Activated CD4-positive, alpha-beta T cell treated with anti-CD3 and anti-CD28 coated beads for 4 hours (primary cell): ENCODE data around the gene HIVEP2.
A peak's percentile ranks its signal among the peaks of the same experiment; 100 is the strongest.

ENCODE experiments used
- DNase-seq, 2 donors: peaks; one replicate each; pipeline ENCODE4 v3.0.0-alpha.2; 2020

The HIVEP2 gene

DNA sequence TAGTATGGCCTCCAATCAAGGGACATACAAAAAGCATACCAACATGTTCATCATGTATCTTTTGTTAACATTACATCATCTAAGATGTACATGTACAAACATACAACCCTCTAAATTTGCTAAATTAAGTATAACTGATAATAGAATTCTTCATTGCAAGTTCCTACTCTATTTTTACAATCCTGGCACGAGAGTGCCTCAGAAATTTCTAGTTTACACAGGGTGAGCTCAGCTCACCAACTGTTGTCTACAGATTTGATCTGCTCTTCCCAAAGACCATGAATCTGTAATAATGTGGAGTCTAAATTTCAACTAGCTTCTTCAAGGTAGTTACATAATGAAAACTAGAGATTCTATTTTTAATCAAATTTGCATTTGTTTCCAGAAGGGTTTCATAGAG is 179.7 kb downstream of the HIVEP2 start:
- DNase-seq = no peak

DNA sequence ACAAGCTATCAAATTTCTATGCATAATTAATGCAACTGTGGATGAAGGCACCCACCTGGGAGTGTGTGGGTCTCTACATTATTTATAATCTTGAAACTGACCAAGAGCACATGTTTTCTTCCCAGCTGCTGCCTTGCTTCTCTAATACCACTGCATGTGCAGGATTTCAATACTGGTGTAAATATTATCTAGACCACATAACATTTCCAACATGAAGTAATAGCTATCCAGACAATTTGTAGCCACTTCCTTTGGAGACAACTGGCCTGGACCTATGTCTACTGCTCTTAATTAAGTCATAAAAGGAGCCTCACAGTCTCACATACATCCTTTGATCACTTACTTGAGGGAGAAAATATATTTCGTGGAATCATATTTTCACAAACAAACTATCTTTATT is 180.7 kb downstream of the HIVEP2 start:
- no peak for DNase-seq

DNA sequence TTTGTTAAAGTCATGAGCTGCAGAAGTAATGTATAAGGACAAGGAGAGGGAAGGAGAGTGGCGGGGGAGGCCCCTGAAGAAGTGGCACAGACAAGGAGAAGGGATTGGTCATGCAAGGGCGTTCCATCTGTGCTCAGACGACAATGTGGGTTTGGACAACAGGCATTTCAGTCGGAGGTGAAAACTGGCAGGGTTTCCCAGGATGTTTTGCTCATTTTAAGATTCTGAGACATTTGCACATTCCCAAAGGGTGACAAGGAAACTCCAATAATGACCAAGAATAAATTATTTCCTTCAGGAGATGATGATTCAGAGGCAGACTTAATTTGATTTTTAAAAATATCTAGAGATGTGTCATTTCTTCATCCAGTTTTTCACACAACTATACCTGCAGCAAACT is 181.8 kb downstream of the HIVEP2 start:
- DNase-seq = no peak

DNA sequence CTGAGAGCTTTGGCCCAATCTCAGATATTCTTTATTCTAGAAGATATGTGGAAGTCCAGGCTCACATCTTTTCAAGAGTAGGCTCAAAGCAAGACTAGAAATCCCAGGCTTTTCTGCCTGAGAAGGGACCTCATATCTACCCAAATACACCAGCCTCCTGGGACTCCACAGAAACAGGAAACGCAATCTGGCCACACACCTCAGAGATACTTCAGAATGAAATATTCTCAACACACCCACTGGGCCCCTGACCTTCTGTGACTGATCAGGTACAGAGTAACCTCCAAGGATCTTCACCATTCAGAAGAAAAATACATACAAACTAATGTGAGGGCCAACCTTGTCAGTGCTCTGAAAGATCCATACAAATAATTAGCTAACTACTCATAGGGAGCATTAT is 183.2 kb downstream of the HIVEP2 start:
- no peak for DNase-seq

DNA sequence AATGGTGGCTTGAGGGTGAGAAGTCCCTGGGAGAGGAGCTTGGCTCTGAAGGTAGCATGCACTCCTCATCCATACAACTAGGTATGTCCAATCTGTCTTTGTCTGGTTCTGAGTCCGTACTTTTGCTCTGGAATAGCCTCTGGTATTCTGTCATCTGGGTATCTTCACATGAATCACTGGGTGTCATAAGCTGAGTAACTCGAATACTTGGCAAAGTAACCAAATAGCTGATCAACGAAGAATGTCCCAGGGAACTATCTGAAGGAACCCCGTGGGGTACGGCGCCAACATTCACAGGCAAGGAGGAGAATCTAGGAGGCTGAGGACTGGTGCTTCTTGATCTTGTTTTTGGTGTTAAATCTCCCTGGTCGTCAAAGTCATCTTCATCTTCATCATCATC is 184.8 kb downstream of the HIVEP2 start:
- no peak for DNase-seq

DNA sequence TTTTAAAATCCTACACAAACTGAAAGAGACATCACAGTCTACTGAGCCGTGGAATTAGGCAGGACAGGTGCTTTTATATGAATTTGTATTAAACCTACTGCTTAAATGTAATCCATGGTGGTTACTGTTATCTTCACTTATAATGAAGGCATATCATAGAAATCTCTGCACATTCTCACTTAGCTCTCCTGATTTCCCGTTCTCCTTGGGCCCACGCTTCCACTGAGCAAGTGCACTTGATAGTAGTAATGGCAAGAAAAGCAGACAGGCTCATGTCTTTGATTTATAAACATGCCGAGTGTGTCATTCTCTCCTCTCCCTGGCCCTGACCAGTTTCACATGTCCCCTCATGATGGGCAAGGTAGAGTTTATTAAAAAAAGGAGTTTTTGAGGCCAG is 186.3 kb downstream of the HIVEP2 start:
- no peak for DNase-seq

DNA sequence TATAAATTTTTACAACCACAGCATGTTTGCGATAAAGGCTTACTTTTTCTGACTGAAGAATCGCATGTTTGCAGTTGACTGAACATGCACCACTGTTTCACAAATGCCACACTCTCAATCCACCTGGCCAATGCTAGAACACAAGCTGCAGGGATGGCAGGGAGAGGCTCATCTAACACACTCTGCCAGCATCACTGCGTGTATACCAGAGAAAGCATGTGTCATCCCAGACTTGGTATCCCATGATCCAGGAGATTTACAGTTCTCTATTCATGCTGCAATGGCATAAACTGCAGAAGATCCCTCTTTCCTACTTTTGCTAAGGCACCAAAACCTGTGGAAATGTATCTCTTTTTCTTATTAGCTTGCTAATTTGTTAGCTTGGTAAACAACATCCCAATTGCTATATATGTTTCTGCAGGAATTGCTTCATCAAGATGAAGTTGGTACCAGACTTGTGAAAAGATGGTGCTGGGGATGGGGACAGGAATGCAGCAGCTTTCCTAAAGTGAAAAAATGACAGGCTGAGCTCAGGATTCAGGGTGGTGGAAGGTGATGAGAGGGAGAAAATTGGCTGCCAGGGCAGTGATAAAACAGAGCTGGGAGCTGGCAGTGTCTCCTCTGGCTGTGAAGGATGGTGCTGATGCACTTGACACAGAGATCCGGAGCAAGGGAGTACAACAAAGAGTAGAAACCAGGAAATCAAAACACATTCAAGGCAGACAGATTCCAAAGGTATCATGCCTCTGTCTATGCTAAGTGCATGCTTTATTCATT is 186.9 kb downstream of the HIVEP2 start:
- DNase-seq = no peak

DNA sequence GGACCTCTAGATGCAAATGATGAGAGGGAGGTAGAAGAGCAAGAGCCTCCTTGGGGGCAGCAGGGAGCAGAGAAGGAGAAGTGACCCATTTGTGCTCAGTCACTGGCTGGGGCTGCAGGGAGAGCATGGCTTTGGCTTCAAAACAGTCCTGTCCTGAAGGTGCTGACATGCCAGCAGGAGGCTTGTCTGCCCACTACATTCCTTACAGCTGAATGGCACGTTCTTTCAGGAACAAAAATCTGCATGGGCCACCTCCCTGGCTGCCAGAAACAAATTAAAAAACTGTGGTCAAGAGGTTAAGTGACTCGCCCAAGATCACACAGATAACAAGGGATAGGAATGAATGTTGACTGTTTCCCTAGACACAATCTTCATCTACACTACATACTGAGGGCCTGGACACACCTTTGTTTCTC is 188.8 kb downstream of the HIVEP2 start:
- no peak for DNase-seq

DNA sequence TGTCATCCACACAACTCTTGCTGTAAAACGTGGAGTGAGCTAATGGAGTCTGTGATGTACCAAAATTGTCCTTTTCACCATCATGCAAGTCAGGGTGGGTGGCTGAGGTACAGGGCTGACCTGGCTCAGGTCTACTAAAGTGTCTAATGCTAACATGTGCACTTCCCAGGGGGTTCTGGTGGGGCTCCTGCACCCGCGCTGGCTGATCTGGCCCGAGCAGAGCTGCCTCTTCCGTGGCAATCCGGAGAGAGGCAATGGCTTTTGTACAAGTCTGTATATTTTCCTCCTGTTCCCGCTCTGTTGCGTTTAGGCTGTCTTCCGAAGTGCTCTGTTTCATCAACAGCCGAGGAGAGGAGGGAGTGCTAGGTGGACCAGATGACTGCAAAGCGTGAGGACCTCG is 191.8 kb downstream of the HIVEP2 start:
- no peak for DNase-seq

DNA sequence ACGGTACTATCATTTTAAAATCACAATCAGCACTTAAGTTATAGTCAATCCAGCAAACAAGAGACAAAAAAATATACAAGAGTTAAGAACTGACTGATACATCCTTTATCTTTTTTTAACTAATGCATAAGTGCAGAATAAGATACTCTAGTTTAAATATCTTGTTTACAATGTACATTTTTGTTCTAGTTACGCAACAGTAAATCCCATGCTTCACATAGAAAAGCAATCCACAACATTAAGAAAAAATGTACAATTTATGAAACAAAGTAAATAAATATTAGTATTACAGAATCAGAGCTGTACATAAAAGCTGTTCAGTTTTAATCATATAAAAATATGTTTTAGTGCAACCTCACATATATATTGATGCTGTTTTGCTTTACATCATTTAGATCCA is 192.6 kb downstream of the HIVEP2 start:
- no peak for DNase-seq

DNA sequence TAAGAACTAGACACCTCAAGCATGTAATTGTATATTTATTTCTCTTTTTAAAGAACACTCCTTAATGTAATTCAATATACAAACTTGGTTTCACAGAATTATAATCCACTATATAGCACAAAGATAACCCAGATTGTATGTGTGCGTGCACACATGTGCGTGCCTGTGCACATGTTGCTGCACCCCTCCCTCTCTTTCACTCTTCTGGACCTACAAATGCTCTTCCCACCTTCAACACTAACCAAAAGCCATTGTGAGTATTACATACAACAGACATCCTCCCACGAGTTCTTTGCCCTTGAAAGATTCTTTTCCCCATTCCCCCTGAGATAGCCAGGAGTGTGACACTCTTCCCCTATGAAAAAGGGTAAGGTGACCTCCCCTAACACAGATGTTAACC is 193.5 kb downstream of the HIVEP2 start:
- no peak for DNase-seq

DNA sequence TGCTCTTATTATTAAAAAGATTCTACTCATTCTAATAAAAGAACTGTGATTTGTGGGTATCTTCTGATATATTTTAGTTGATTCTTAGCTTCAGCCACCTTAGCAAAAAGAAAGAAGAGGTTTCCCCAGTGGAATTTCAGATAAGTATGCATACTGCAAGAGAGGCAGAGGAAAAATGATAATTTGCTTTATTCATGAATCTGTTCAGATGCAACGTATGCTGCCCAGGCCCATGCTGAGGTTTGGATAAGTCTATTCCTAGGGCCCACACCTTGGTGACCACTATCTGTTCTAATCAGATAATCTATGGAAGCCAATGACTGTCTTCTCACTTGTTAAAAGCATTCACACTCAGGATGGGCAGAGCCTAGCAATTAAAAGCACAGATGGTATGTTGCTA is 194.0 kb downstream of the HIVEP2 start:
- DNase-seq = no peak

DNA sequence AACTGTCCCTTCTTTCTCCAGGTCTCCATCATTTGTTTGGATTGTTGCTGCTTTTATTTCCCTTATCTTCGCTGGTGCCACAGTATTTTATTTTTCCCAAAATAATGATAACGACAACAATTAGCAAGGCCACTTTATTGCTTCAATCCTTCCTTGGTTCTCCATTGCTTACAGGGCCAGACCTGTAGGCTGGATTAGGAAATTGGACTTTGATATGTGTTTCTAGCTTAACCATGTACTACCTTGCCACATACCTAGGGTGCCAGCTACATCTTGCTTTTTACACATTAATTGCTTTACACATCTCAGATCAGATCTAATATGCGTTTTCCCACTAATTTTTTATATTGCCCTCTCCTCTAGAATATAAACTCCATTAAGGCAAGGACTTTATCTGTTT is 195.4 kb downstream of the HIVEP2 start:
- no peak for DNase-seq

DNA sequence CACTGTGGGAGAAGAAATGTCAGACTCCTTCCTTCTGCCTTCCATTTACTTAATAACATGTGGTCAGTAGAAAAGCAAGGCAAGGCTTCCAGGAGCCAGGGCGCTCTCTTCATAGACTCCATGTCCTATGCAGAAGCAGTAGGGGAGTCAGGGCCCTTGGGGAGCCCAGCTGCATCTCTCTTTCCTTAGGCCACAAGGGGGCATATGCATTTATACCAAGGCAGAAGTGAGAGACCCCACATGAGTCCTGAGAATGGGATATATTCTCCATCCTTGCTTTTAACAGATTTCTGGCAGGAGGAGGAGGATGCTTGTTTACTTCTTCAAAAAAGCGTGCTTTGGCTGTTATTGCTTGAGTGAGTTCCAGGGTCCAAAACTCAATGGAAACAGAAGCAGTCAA is 198.5 kb downstream of the HIVEP2 start:
- DNase-seq = peak; percentile 29

DNA sequence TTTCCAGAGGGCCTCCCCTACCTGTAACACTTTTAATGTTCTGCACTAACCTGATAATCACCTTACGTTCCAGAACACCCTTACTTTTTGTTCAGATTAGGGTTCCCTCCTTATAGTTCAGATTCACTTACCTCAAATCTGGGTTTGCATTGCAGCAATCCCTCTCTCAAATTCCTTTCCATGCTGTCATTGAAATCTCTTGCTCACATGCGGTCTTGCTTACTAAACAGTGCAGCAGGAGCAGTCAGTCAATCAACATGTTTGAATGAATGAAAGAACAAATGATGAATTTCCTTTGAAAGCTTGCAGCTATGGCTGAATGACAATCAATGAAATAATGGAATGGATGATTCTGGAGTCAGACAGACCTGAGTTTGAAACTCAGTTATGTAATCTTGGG is 200.1 kb downstream of the HIVEP2 start:
- no peak for DNase-seq

DNA sequence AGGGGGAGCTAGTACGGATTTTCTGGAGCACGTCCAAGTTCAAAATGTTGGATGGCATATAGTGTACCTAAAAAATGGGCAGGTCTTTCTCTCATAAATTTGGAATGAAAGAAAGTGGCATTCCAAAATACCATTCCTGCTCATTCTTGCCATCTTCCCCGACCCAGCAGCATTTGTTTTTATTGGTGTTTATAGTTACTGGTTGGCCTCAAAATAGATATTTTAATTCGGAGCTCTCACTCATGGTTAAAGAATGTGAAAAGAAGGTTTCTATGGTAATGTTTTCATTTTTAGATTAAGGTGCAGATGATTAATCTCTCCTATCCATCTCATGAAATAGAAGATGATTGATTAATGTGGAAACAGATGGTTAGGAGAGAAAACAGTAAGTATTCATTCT is 204.5 kb downstream of the HIVEP2 start:
- DNase-seq = no peak

DNA sequence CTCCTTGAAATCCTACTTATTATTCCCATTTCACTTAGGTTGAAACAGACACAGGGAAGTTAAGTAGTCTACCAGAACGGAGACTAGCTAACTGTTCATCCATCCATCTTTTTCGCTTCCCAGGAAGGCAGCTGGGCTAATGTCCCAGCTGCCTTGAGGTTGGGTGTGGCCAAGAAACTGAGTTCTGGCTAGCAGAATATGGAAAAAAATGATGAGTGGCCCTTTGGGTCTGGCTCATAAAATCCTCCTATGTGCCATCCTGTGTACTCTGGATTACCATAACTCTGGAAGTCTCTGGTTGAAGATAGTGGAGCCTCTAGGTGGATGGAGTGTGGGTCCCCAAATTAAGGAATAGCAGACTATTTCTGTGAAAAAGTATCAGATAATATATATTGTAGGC is 206.2 kb downstream of the HIVEP2 start:
- no peak for DNase-seq

DNA sequence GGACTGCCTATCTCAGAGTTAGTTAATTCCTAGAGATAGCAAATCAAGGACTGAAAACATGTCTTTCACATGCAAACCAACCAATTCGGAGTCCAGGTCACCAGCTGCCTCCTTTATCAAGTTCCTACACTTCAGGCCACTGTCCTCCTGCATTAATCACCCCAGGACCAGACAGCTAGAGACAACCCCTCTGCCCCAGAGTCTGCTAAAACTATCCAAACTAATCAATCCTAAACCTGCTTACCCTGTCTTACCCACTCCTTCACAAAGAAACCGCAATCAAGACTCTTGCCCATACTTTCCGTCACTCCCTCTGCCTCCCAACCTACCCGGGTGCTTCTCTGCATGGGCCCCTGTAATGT is 207.0 kb downstream of the HIVEP2 start:
- DNase-seq = no peak

DNA sequence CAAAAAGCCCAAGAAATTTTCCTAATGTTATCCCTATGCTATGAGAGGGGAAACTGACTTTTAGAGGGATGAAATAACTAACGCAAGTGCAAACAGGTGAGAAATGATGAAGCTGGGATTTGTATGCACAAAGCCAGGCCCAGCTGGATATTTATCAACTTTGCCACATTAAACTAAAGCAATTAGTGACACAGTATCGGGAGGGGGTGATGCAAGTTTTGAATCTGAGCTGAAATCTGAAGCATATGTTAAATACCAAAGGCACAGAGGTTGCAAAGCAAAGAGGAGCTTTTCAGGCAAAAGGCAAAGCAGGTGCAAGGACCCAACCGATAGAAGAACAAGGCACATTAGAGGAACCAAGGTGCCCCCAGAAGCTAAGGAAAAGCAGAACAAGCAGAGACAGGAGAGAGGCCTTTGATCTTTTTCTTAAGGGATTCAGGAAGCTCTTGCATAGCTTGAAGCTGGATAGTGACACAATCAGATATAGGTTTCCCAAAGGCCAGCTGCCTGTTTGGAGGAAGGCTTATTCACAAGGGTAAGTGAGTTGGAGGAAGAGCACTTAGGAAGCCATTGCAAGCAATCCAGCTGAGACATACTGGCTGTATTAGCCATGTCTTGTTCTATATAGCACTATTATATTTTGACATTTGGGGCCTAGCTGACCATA is 207.5 kb downstream of the HIVEP2 start:
- DNase-seq = no peak

DNA sequence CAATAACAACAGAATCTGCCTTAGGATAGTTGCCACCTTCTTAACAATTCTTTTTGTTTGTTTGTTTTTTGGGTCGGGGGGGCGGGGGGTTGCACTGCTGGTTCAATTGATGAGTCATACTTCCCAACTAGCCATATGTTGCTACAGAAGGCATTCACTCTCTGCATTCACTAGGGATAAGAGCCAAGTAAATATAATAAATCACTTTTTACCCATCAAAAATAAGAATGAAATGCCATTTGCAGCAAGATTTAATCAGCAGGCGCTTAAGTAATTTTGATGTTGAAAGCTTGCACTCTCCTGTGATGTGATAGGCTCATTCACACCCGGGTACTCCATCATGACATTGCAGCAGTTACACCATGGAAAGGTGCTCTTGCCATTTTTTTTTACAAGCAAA is 209.8 kb downstream of the HIVEP2 start:
- DNase-seq = no peak

DNA sequence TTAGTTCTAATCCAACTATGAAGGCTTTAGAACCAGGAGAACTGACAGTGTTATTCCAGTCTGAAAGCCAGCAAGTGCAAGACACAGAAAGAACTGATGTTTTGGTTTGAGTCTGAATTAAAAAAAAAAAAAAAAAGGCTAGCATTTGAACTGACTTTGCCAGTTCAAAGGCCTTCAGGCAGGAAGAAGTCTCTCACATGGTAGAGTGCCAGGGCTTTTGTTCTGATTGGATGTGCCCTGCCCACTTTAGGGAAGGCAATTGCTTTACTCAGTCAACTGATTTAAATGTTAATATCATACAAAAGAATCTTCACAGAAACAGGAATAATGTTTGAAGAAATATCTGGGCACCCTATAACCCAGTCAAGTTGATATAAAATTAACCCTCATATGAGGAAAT is 212.2 kb downstream of the HIVEP2 start:
- DNase-seq = no peak

DNA sequence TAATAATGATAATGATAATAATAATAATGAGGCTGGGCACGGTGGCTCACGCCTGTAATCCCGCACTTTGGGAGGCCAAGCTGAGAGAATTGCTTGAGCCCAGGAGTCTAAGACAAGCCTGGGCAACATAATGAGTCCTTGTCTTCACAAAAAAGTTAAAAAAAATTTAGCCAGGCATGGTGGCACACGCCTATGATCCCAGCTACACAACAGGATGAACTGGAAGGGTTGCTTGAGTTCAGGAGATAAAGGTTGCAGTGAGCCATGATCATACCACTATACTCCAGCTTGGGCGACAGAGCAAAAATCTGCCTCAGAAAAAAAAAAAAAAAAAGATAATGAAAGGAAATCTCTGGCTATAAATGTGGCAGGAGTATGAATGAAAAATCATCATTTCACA is 213.4 kb downstream of the HIVEP2 start:
- no peak for DNase-seq

DNA sequence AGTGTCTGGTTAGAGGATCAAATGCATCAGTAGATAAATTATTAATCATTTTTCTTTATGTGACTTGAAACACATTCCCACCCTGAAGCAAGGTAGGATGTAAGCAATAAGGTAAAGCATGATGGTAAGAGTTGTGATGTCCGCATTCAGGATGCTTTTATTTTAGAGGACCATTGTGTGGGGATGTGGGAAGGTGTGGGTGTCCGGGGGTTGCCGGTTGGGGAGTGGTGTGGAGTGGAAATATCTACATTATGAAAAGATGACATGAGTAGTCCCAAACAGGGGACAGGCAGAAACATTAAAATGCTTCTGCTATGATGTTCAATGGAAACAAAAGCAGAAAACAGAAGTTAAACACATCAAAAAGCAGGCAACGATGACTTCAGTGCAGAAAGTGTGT is 215.4 kb downstream of the HIVEP2 start:
- DNase-seq = no peak

DNA sequence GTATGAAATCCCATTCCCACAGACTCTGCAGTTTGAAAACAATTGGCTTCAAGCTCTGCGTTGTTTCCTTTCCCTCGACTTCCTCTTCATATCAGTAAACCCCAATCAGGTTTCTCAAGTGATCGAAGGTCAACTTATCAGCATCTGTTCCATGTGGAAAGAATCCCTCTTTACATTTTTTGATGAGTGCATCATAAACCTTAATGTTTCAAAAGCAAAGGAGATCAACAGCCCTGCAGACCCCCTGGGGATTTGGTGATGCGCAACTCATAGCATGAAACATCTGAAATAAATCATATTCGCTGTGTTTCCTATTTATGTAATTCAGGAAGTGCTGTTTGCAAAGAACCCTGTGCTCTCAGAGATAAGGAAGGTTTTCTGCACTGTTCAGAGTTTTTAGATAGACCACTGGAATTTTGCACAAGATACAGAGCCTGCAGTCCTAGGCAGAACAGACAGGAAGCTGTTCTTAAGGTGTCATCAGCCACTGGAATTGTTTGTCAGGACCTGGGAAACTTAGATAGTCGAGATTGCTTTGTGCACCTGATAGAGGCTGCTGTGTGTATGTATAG is 216.0 kb downstream of the HIVEP2 start:
- no peak for DNase-seq

DNA sequence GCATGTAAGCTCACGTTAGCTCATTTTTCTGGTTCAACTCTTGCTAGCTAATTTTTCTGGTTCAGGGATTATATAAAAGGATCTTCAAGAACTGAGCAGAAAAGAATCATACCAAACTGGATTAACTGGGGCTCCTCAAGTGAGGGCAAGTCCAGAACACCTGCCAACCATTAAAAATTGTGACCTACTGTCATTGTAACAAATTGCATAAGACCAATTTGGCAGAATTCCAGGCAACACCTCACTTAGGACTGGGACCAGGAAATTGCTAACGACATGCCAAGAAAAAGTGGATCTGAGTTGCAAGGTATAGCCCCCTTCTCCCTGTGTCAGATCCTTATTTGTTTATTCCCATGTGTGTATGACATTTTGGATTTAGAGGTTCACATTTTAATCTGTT is 216.6 kb downstream of the HIVEP2 start:
- no peak for DNase-seq
